K562 (cell line): Measurements from ENCODE around the gene GJA8. TPM values are rescaled to one million over a fixed set of nuclear protein-coding genes. Genes with fewer than 3 reads are reported as not detected.
"Not testable (repeated sequence)": the region's sequence is repeated elsewhere in the genome, so short reads cannot be mapped to it uniquely, and the experiment has no call there.

Source experiments
- ATAC-seq: fragments of 200-7000 bp; cut with Tn5 transposase; 3 replicates; pipeline ENCODE4 v1.9.1; 2020; ENCODE audit warnings: moderate library complexity
- BruUV-seq: library from RNA; stranded (reverse); fragments of 400-500 nt; replicated peaks from 2 replicates; lab custom pipeline; 2021; lab: Mats Ljungman, UMichigan
- CTCF ChIA-PET: fragments of 300-600 bp; formaldehyde crosslinking; extraction: SDS; loops from one replicate; lab custom pipeline; 2021; ENCODE audit warnings: low intra/inter-chr PET ratio; lab: Yijun Ruan, JAX
- POLR2A ChIA-PET: fragments of 300-600, 350-650 bp; sonication (Branson Sonifier 250); formaldehyde crosslinking; extraction: SDS; loops from one replicate; lab custom pipeline; 2021; ENCODE audit warnings: antibody characterized with exemption, inconsistent platforms; lab: Yijun Ruan, JAX
- DNase-seq, 4 experiments: peaks; one replicate each; pipeline versions ENCODE4 v3.0.0 to v3.0.0-alpha.2; 2011 to 2018; ENCODE audit warnings: low spot score in 3 of 4, mixed read lengths in 3 of 4; ENCODE audit errors: extremely low read depth in 1 of 4
- FAIRE-seq: peaks from 2 replicates; lab custom pipeline; 2011; peaks lifted over from hg19 to GRCh38; lab: Jason Lieb, UNC
- H2AFZ ChIP-seq: 2 replicates; pipeline ENCODE4 v1.6.0; 2011; ENCODE audit warnings: low read depth, low read length, control low read depth, inconsistent platforms
- H3K27ac ChIP-seq: fragments of 200-600 bp; 3 replicates; pipeline ENCODE4 v1.8.0; 2011; ENCODE audit warnings: low read depth, mild to moderate bottlenecking, control low read depth, inconsistent platforms, low read length, moderate library complexity, mixed read lengths; ENCODE audit errors: extremely low read depth
- H3K27me3 ChIP-seq, 2 experiments: fragments of 300-600 bp in 1 of 2; 2 replicates in 1 of 2; 3 replicates in 1 of 2; pipeline versions ENCODE4 v1.6.0 to v1.8.0; 2011; ENCODE audit warnings: inconsistent platforms in 2 of 2, low read length in 2 of 2, mild to moderate bottlenecking in 1 of 2, mixed read lengths in 1 of 2, moderate library complexity in 1 of 2; ENCODE audit not compliant: control insufficient read depth in 2 of 2, insufficient read depth in 2 of 2
- H3K36me3 ChIP-seq: fragments of 300-600 bp; 3 replicates; pipeline ENCODE4 v1.8.0; 2011; ENCODE audit warnings: mild to moderate bottlenecking, low read length, inconsistent platforms; ENCODE audit not compliant: control insufficient read depth, insufficient read depth
- H3K4me1 ChIP-seq, 2 experiments: fragments of 200-600 bp in 1 of 2; replicated peaks in 1 of 2; 2 replicates in 1 of 2; 3 replicates in 1 of 2; pipeline versions ENCODE4 v1.5.1 to v1.8.0; 2011; ENCODE audit warnings: inconsistent platforms in 2 of 2, low read length in 2 of 2, mild to moderate bottlenecking in 1 of 2, mixed read lengths in 1 of 2, moderate library complexity in 1 of 2; ENCODE audit not compliant: control insufficient read depth in 2 of 2, insufficient read depth in 2 of 2
- H3K4me2 ChIP-seq: 2 replicates; pipeline ENCODE4 v1.6.1; 2011; ENCODE audit warnings: low read length, control low read depth, inconsistent platforms, mixed read lengths; ENCODE audit not compliant: insufficient read depth
- H3K4me3 ChIP-seq: fragments of 200-600 bp; sonication (generic), shearing (Covaris generic); 2 replicates; pipeline ENCODE4 v1.5.1; 2016; ENCODE audit warnings: control low read depth, inconsistent platforms
- H3K79me2 ChIP-seq: fragments of 200-600 bp; 3 replicates; pipeline ENCODE4 v1.8.0; 2011; ENCODE audit warnings: low read length, inconsistent platforms; ENCODE audit not compliant: control insufficient read depth, insufficient read depth
- H3K9ac ChIP-seq, 2 experiments: 2 replicates each; pipeline versions ENCODE4 v1.6.0 to v1.6.1; 2011; ENCODE audit warnings: low read depth in 2 of 2, low read length in 2 of 2, control low read depth in 1 of 2, inconsistent platforms in 1 of 2, mild to moderate bottlenecking in 1 of 2, mixed read lengths in 1 of 2; ENCODE audit not compliant: insufficient read depth in 1 of 2
- H3K9me1 ChIP-seq: one replicate; pipeline ENCODE4 v1.6.0; 2011; ENCODE audit warnings: inconsistent platforms, mild to moderate bottlenecking, low read length, moderate library complexity; ENCODE audit not compliant: control insufficient read depth, insufficient read depth
- H3K9me3 ChIP-seq: replicated peaks from 2 replicates; pipeline ENCODE4 v1.5.1; 2011; ENCODE audit warnings: low read depth, low read length, inconsistent platforms; ENCODE audit not compliant: control insufficient read depth, insufficient read depth
- H4K20me1 ChIP-seq: replicated peaks from 2 replicates; pipeline ENCODE4 v1.6.1; 2011; ENCODE audit warnings: low read length, inconsistent platforms, mixed read lengths; ENCODE audit not compliant: control insufficient read depth, insufficient read depth
- POLR2H ChIP-seq: IDR thresholded peaks from 2 replicates; pipeline ENCODE4 v1.6.1; 2016; ENCODE audit warnings: missing genetic modification characterization, low read depth, mild to moderate bottlenecking, control low read depth, missing compliant biosample characterization, moderate library complexity
- SIN3A ChIP-seq, 2 experiments: fragments of 150-350 bp in 1 of 2; IDR thresholded peaks; 2 replicates each; pipeline ENCODE4 v1.6.1; 2011 to 2016; ENCODE audit warnings: borderline replicate concordance in 2 of 2, low read depth in 2 of 2, low read length in 2 of 2, mild to moderate bottlenecking in 2 of 2, moderate library complexity in 2 of 2; ENCODE audit not compliant: control insufficient read depth in 1 of 2
- VEZF1 ChIP-seq: fragments of 200-800 bp; sonication (Bioruptor generic); IDR thresholded peaks from 2 replicates; pipeline ENCODE4 v1.6.1; 2017; ENCODE audit warnings: missing genetic modification characterization, missing compliant biosample characterization
- WGBS: fragments of 100-300 bp; shearing (Covaris generic); methylation state at CpG from one replicate; pipeline ENCODE4 v1.1.6; 2016; ENCODE audit warnings: low coverage, mixed read lengths; ENCODE audit not compliant: insufficient coverage; ENCODE audit errors: missing lambda C conversion rate; 5-methylcytosine and 5-hydroxymethylcytosine counted together
- in situ Hi-C: fragments of 300-500 bp; cut with MboI; formaldehyde crosslinking; loops from 4 replicates; pipeline ENCODE4 v1.15.0; 2018; ENCODE audit warnings: inconsistent platforms, mixed read lengths
- intact Hi-C: fragments of 100-400 bp; cut with micrococcal nuclease; formaldehyde crosslinking; loops from 2 replicates; pipeline ENCODE4 v1.14.2; 2022
- polyA plus RNA-seq, 8 experiments: library from polyadenylated mRNA; depleted of rRNA in 4 of 8; stranded (reverse) in 5 of 8; unstranded in 3 of 8; fragments of >200 nt; fragmentation: Nextera tagmentation in 2 of 8; fragmentation: Illumina TruSeq in 1 of 8; extraction: Ambion mirVana in 2 of 8; extraction: Trizol in 1 of 8; gene quantifications; 2 replicates each; pipeline versions ENCODE4 v1.2.1 to v1.2.3, GENCODE V29; 2011 to 2014; ENCODE audit warnings: inconsistent platforms in 1 of 8, missing spikeins in 1 of 8
- total RNA-seq, 7 experiments: library from RNA; depleted of rRNA in 6 of 7; stranded (reverse); fragments of >200 nt in 6 of 7; fragmentation: Illumina TruSeq in 2 of 7; extraction: Trizol in 2 of 7; gene quantifications; 2 replicates each; pipeline versions ENCODE4 v1.2.1 to v1.2.3, GENCODE V29; 2011 to 2021; ENCODE audit warnings: low replicate concordance in 1 of 7

The GJA8 gene
- total and polyA plus RNA-seq, 9 of the 15 experiments (the other 6 are each of a cell fraction or from before 2014, with no cell fraction given), result not detected

GRCh38 chr1:147928236-147929132 is 25.9 kb downstream of the GJA8 start, which contains the start of gene GPR89B (continued):
- TF ChIP-seq VEZF1 (peak; percentile 47), POLR2H (tag) (peak; percentile 73; the same call in 1 of the 2 replicates), SIN3A (IDR thresholded peaks at IDR 0.05; ENCODE audit: borderline replicate concordance in 2 of 2, control insufficient read depth in 1 of 2, low read depth in 2 of 2, low read length in 2 of 2) (peak in 1 of 2 experiments; percentile 67; a peak in 1 of 4 replicates)

GRCh38 chr1:147931137-147931536 is 28.5 kb downstream of the GJA8 start:
- POLR2A ChIA-PET, H3K9me3 ChIP-seq, H3K27ac ChIP-seq, H3K4me3 ChIP-seq, H3K4me2 ChIP-seq, CTCF ChIA-PET, H3K4me1 ChIP-seq, H3K36me3 ChIP-seq, H4K20me1 ChIP-seq, ATAC-seq, H3K9me1 ChIP-seq, BruUV-seq, H3K27me3 ChIP-seq, FAIRE-seq, intact Hi-C loops, H3K9ac ChIP-seq, in situ Hi-C loops, H2AFZ ChIP-seq, DNase-seq: not testable (repeated sequence)
- WGBS, result 53% methylated on average over 2 of the region's 2 CpGs
- H3K79me2 ChIP-seq, result peaks cover 31% of the 10 kb centered on the region

- H3K9ac ChIP-seq, in situ Hi-C loops, intact Hi-C loops, FAIRE-seq, H3K9me3 ChIP-seq, BruUV-seq, H3K4me1 ChIP-seq, CTCF ChIA-PET, H3K4me3 ChIP-seq, DNase-seq, H3K36me3 ChIP-seq, H3K9me1 ChIP-seq, POLR2A ChIA-PET, H2AFZ ChIP-seq, H3K27ac ChIP-seq, H4K20me1 ChIP-seq, ATAC-seq, H3K27me3 ChIP-seq, H3K4me2 ChIP-seq: not testable (repeated sequence)
- 94% methylated on average over 3 of the region's 3 CpGs for WGBS
- peaks cover 15% of the 10 kb centered on the region for H3K79me2 ChIP-seq
These were observed 32.7 kb downstream of the GJA8 start for GRCh38 chr1:147935296-147935695.

GRCh38 chr1:147940456-147940855 is 37.9 kb downstream of the GJA8 start:
- H3K9me3 ChIP-seq, H3K9me1 ChIP-seq, H3K9ac ChIP-seq, in situ Hi-C loops, H3K4me2 ChIP-seq, POLR2A ChIA-PET, H3K4me3 ChIP-seq, H3K79me2 ChIP-seq, CTCF ChIA-PET, H2AFZ ChIP-seq, H3K36me3 ChIP-seq, DNase-seq, H3K27me3 ChIP-seq, intact Hi-C loops, H3K4me1 ChIP-seq, BruUV-seq, ATAC-seq, H3K27ac ChIP-seq, FAIRE-seq, H4K20me1 ChIP-seq: not testable (repeated sequence)
- WGBS, result 90% methylated on average over 2 of the region's 2 CpGs
